Activated CD4-positive, alpha-beta T cell treated with anti-CD3 and anti-CD28 coated beads, Interleukin-2, Interleukin-6, amounts not matched to agents 100 ng/mL and 50 ng/mL, durations not matched to agents 16 hours and 8 hours (primary cell): Measurements from ENCODE around the gene ZIM2.

ENCODE experiments used
- DNase-seq: peaks from one replicate; pipeline ENCODE4 v3.0.0-alpha.2; 2020

ZIM2 gene

DNA sequence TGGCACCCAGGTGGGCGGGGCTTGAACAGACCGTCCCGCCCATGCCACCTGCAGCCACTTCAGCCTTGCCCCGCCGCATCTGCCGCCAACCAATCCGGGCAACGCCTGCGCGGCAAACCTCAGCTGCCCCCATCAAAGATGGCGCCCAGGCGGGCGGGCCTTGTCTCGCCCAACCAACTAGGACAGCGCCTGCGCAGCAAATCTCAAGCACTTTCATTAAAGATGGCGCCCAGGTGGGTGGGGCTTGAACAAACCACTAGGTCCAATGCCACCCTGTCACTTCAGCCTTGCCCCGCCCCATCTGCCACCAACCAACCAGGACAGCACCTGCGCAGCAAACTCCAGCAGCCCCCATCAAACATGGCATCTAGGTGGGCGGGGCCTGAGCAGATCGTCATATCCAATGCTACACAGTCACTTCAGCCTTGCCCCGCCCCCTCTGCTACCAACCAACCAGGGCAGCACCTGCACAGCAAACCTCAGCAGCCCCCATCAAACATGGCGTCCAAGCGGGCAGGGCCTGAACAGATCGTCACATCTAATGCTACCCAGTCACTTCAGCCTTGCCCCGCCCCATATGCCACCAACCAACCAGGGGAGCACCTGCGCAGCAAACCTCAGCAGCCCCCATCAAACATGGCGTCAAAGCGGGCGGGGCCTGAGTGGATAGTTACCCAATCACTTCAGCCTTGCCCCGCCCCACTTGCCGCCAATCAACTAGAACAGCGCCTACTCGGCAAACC lies 1.4 kb downstream of the ZIM2 start:
- DNase-seq = peak; percentile 32

DNA sequence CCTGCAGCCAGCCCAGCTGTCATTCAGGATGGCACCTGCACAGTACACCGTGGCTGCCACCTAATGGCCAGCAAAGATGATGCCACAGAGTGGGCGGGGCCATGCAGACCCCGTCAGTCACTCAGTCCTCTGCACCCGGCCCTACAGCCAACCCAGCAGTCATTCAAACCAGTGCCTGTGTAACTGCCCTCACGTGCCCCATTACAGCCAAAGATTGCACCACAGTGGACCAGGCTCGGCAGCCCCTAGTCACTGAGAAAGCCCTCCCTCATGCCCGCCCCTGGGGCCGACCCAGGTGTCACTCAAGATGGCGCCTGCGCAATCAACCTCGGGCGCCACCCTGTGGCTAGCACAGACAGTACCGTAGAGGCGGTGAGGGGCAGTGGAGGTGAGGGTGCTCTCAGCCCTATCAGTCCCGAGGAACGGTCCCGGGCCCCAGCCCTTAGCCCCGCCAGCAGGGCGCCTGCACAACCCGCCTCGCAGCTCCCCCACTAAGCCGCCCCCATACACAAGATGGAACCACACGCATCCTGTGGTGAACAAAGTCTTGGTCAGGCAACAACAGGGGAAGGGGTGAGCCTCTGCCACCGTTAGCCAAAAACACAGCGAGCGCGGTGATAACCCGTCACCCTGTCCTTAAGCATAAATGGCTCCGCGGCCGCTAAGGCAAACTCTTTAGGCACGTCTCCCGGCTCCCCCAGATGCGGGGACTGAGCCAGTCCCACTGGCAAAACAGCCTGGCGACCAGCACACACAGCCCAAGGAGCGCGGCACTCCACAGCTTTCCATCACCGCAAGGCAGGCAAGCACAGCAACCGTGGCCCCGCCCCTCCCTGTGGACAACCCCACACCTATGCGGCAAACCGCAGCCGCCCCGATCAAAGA lies 2.3 kb downstream of the ZIM2 start:
- DNase-seq = no peak

DNA sequence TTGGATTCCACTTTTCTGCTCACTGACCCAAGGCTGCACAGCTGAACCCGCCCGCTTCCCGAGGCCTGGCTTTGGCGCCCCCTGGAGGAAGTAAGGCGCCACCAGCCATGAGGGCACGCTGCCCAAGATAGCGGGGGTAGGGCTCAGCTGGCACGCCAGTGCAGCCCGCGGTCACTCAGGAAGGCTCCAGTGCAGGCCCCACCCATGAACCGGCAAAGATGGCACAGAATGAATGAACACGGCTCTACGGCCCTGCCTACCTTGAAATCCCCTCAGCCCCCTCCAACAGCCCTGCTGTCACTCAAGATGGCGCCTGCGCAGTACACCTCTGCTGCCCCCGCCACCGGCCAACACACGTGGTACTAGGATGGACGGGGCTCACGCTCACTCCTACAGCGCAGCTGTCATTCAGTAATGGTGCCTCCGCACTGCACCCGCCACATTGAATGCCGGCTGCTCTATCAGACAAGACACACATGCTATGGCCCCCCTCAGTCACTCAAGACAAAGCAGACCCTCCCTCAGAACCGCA lies 3.0 kb downstream of the ZIM2 start:
- DNase-seq = no peak

DNA sequence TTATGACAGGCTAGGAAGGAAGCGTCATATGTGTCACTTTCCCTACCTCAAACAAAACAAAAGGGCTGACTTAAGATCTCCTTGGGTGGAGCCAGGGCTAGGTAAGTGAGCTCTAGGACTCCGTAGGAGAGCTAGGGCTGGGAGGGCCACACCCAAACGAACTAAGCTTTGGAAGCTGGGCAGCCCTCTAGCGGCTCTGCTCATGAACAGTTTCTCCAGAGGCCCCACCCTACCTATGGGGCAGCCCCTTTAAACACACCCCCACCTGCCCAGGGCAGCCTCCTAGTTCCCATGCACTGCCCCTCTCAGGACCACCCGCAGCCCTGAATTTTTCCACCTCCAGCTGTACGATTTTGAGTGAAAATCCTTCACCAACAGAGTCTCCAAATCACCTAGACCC lies 3.5 kb downstream of the ZIM2 start:
- DNase-seq = no peak

DNA sequence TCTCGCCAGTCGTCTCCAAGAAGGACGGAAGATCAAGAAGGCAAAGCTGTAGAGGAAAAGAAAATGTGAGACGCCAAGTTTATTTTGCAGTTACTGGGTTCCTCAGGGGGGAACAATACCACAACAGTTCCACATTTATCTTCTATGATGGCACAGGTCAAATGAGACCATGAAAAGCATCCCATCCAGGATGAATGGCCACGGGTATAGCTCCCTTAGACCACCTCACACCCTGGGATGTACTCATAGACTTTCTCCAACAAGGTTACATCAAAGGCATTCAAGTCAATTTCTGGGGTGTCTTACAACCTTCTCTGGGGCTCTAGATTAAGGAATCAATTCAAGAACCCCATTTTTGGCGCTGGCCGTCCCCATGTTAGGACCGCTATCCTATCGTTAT lies 4.5 kb downstream of the ZIM2 start:
- DNase-seq = no peak

DNA sequence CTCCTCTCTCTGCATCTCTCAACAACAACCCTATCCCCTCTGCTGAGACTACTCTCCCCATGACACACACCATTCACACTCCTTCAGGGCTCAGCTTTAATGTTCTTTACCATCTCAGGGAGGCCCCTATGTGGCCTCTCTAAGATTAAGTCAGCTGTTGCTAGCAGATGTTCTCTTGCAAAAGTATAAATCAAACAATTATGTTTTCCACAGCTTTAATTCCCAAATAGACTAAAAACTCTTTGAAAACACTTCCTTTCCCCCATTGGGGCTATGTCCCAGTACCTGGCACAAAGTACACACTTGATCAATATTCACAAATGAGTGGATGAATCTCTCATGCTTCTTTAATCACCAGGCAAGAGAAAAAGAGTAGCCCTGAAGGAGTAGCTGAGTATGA lies 5.1 kb downstream of the ZIM2 start:
- DNase-seq = no peak

DNA sequence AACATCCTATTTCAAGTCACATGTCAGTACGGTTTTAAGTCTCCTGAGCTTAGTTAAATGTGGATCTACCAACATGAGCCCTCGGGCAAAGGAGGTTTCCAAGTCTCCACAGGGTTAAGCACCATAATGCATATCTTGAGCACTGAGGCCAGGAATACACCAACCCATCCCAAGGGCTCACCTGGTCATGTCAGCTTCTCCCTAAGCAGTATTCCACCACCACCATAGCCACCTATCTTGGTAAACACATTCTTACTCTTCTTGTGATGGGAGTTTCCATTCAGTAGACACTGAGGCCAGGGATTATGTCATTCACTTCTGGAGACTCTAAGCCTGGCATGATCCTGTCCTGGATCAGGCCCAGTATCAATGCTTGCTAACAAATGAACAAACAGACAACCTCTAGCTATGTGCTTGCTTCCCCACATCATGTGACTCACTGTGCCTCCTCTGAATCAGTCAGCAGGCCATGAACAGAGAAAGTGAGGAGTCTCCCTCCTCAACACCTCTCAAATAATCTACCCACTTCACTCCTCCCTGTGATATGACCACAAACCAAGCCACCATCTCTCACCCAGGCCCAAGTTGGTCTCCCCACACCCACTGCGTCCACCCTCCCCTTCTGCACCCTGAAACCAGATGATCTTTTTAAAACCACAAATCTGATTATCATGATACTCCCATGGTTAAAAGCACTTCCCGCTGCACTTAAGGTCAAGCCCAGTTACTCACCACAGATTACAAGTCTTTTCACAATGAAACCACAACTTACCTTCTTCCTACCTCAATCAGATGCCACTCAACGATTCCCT lies 5.8 kb downstream of the ZIM2 start:
- DNase-seq = no peak

DNA sequence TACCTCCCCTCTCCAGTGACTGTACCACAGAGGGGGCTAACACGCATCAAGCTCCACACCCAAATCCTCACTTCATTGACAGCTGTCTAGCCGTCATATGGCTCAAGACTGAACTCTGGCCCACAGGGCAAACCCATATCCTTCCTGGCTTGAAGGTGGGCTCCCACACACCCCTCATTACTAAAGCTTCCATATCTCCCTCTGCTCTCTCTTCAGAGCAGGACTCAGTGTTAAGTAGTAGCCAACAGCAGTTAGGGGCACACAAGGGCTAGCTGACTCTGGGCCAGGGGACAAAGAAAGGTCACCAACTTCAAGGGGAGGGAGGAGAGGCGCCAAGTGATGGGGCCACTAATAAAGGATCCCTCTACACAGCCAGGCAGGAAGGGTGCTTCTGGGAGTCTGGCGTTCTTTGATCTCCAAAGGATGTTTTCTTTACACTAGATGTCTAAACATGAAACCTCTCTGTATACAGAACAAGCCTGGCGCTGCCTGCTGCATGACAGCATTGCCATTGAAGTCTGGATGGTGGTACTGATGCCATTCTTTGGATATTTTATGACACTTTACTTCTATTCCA lies 8.1 kb downstream of the ZIM2 start:
- no peak for DNase-seq

DNA sequence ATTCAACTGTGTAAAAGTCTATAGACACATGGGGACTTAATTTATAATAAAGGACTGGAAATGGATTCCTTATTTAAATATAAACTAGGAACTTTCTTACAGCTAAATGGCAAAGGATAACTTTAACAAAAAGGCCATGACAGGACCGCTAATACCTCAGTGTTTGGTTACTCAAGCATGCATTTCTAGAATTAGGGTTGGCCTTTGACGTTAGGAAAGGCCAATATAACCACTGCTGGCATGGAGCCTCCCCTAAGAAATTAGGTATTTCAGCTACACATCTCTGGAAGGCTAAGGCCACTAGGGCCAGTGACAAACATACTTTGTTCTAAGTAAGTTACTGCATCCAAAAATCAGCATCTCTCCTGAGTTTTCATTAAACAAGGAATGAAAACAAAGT lies 9.3 kb downstream of the ZIM2 start:
- no peak for DNase-seq

DNA sequence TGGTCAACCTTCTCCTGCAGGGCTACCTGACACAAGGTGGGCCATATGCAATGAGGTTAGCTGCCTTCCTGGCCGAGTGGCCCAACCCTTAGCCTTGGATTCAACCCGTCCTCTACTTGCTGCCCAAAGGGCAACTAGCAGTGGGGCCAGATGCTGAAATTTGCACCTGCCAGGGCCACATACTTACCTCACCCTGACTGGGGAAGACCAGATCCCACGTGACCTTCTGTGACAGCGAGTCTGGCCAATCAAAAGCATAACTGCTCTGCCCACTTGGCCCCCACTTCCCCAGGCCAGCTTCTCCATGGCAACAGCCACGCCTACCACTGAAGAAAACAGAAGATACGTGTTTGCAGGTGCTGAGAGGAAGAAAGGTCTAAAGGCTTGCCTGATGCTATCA lies 10.9 kb downstream of the ZIM2 start:
- DNase-seq = no peak

DNA sequence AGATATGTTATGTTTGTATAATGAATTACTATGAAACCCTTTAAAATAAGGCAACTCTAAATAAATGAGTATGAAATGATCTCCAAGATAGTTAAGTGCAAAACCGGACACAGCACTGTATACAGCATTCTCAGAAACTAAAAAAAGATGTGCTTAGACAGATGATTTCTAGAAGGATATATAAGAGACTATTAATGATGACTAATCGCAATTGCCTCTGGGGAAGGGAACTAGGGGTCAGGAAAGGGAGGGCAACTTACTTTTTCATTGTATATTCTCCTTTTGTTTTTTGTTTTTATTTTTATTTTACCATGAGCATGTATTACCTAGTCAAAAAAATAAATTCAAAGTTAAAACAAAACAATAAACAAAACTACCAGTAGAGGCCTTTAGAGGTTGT lies 12.8 kb downstream of the ZIM2 start:
- no peak for DNase-seq

DNA sequence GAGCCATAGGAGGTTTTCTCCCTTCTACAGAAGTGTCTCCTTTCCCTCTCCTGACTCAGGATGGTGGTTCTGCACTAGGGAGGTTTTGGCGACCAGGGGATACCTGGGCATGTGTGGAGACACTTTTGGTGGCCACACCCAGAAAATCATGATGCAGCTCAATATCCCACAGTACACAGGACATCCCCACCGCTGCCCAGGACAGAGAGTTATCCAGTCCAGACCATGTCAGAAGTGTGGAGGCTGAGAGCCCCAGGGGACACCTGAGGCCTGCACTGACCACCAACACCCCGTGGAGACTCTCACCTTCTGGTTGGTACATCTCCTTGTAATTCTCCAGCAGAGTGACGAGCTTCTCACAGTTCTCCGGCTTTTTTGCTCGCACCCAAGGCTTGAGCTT lies 16.6 kb downstream of the ZIM2 start:
- DNase-seq = no peak

DNA sequence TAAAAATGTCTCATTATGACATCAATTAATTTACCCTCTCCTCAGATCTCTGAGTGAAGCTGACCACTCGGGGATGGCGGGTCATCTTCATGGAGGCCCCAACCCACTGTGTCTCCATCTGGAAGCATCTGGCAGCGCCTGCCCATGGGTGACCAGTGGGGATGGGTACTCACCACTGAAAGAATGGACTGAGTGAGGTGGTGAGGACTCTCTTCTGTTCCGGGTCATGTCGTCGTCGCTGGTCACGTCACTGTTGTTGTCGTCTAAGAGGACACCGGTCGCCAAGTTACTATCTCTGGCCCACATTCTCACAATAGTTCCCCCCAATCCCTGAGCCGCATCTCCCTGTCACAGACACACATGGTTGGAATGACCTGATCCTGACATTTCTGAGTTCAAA lies 17.1 kb downstream of the ZIM2 start:
- no peak for DNase-seq

DNA sequence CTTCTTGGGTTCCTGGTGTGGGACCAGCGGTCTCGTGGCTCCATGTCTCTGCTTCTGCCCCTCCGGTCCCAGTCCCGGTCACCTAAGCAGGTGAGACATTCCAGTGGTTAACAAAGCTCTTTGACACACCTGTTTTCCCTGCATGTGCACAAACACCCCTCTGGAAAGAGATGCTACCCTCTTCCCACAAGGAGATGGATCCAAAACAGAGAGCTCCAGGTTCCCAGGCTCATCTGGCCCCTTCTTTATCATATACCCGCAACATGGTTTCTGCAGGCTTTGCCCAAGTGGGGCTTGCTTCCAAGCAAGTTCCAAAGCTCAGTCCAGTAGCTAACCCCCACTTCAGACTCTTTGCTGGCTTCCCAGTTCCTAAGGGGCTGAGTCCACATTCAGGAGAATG lies 17.8 kb downstream of the ZIM2 start:
- DNase-seq = no peak

DNA sequence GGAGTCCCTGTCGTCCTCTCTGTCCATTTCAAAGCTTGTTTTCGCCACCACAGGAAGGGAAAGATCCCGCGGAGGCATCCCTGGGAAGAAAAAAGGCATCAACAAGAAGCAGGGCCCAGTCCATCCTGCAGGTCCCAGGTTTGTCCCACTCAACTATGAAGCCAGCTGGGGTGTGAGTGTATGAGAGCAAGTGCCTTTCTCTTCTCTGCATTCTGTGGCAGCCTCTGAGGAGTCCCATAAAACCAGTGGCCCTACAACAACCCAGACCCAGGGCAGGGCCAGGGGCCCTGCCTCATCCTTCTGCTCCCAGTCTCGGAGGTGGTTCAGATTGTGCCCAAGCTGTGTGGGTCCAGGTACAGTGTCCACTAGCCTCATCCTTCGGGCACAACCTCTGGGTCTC lies 18.9 kb downstream of the ZIM2 start:
- DNase-seq = no peak

DNA sequence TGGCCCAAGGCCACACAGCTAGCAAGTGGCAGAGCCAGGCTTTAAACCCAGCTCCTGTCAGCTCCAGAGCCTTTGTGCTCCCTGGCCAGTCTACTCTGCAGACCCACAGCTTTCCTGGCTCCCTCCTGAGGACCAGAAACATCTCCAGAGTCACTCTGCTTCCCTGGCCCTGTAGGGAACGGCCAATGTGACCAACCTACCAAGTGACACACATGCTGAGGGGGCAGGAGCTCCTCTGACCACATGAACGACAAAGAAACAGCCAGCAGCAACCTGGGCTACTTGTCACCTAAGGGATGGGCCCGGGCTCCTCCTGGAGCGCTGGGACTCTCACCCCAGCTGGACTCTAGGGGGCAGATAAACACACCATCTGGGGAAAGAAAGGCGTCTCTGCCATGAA lies 19.3 kb downstream of the ZIM2 start:
- no peak for DNase-seq

DNA sequence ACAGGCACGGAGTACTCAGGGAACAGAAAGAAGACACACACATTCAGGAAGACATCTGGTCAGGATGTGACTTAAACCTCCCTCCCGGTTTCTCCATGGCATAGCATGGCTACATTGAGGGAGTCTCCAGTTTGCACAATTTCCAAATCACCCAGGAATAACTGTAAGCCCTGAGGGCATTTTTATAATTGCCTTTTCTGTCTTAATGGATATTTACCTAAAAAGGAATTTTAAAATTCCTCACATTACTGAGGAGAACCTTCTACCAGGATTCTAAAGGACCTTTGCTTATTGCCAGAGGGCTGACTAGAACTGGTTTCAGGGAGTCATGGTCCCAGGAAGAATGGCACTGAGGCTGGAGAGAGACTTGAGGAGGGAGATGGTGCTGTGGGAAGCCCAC lies 21.4 kb downstream of the ZIM2 start:
- DNase-seq = no peak

DNA sequence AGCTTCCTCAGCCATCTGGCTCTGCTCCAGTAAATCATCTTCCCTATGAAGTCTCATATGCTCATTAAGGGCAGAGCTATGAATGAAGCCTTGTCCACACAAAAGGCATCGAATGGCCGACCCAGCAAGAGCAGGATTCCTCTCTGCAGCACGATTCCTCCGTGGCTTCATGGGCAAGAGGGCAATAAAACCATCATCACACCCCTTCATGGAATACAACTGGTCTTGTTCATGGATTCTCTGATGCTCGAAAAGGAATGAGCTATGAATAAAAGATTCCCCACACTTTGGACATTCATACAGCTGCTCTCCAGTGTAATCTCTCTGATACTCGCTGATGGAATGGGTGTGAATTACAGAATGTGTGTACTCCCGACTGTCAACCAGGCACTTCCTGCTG lies 25.9 kb downstream of the ZIM2 start:
- no peak for DNase-seq

DNA sequence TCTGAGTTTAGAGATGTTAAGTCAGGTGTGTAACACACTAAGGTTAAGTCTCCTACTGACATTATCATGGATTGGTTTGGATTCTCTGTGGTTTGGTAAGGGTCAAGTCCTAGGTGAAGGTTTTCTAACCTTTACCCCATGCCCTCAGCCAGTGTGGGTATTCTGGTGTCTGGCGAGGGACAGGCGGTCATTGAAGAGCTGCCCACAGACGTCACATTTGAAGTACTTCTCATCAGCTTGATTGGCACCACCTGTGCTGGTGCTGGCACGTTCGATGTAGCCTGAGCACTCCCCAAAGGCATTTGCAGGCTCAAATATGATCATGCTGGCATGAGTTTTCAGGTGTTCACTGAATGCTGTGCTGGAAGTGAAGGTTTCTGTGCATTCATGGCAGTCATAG lies 27.0 kb downstream of the ZIM2 start:
- DNase-seq = no peak

DNA sequence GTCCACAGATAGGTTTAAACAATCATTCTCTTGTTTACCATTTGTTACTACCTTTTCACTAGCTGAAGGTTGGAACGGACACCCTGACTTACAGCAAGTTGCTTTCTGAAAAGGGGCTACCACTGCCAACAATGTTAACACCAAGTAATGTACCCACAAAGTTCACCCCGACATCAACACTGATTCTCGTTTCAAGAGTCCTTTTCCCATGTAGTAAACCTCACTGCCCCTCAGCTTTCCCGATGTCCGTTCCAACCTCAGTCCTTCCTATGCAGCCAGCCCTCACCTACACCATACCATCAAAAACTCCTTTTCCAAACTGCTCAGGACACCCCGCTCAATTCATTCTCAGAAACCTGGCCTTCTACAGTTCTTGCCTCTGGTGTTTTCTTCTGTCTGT lies 29.0 kb downstream of the ZIM2 start:
- DNase-seq = no peak

DNA sequence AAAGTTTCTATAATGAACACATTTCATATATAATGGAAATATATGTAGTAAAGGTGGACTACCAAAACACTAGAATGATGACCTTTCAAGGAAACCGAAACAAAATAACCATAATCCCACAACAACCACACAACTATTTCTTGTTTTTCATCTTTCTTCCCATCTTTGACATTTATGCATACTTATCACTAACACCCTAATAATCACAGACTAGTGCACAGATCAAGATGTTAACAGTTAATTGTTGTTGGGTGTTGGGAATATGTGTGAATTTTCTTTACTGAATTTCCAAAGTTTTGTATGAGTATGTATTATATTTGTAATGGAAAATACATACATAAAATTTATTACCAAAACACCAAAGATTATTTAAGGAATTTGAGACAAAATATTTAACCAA lies 30.3 kb downstream of the ZIM2 start:
- DNase-seq = no peak

DNA sequence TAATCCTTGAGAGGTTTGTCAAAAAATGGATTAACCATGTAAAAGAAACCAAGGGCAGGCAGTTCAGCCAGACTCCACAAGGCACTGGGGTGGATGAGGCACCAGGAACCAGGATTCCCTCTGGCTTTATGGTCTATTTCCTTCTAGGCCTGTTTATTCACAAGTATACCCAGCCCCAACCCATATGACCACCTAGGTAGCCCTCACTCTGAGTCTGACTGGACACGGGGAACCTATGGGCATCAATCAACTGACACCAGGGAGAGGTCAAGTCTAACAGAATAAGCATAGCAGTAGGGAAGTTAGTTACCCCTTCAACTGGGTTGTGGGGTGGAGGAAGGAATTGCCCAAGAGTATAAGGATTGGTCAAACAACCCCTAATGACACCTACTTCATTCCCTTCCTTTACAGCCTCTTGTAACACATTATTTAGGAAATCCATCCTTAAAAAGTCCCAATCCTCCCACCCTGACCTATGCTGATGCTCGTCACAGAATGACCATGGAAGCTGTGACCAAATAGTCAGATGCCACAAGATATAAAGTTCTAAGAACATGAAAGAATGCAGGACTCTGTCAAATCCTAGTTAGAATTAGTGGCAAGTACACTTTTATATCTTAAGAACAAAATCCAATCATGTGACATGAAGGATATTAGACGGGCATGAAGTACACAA lies 31.7 kb downstream of the ZIM2 start:
- no peak for DNase-seq
